HG03457 (cell line): ENCODE data around the gene SMARCB1.

ENCODE experiments used
- ATAC-seq: cut with Tn5 transposase; IDR thresholded peaks from one replicate; pipeline ENCODE4 v1.9.1; 2021; ENCODE audit warnings: moderate number of reproducible peaks; ENCODE audit not compliant: unreplicated experiment

SMARCB1 gene

GRCh38 chr22:23760056-23760455 is 26.7 kb upstream of the SMARCB1 start:
- no peak for ATAC-seq

GRCh38 chr22:23762842-23763578 is 23.8 kb upstream of the SMARCB1 start, which contains the start of gene C22orf15:
TSS of gene C22orf15 (plus strand) at chr22:23762990. CDS start at chr22:23763307, 317 bp downstream.
- no peak for ATAC-seq

- ATAC-seq = no peak
Observed at GRCh38 chr22:23763579-23763945, 23.2 kb upstream of the SMARCB1 start.

GRCh38 chr22:23763954-23764353 is 22.8 kb upstream of the SMARCB1 start:
- ATAC-seq = no peak

GRCh38 chr22:23764899-23765881 is 21.6 kb upstream of the SMARCB1 start:
- no peak for ATAC-seq

- no peak for ATAC-seq
Observed at GRCh38 chr22:23767303-23767672, 19.5 kb upstream of the SMARCB1 start.

GRCh38 chr22:23767673-23768548 is 18.9 kb upstream of the SMARCB1 start, which contains the start of gene CHCHD10:
TSS of gene CHCHD10 (minus strand) at chr22:23767972. CDS start at chr22:23767874, 98 bp downstream.
- no peak for ATAC-seq

- no peak for ATAC-seq
Observed at GRCh38 chr22:23769321-23769965, 17.3 kb upstream of the SMARCB1 start.

- ATAC-seq = no peak
Observed at GRCh38 chr22:23772315-23772648, 14.5 kb upstream of the SMARCB1 start.

GRCh38 chr22:23772649-23773473 is 13.9 kb upstream of the SMARCB1 start, which contains the start of gene MMP11:
TSS of gene MMP11 (plus strand) at chr22:23772849. CDS start at chr22:23772871, 22 bp downstream.
- ATAC-seq = no peak

GRCh38 chr22:23773483-23774113 is 13.2 kb upstream of the SMARCB1 start:
- ATAC-seq = no peak

- ATAC-seq = no peak
Observed at GRCh38 chr22:23774114-23774921, 12.4 kb upstream of the SMARCB1 start.

- ATAC-seq = no peak
Observed at GRCh38 chr22:23774922-23775436, 11.8 kb upstream of the SMARCB1 start.

GRCh38 chr22:23775779-23776375 is 10.9 kb upstream of the SMARCB1 start:
- no peak for ATAC-seq

- ATAC-seq = no peak
Observed at GRCh38 chr22:23777776-23778576, 8.8 kb upstream of the SMARCB1 start.

- ATAC-seq = no peak
Observed at GRCh38 chr22:23778577-23778900, 8.2 kb upstream of the SMARCB1 start.

- ATAC-seq = no peak
Observed at GRCh38 chr22:23779083-23779482, 7.7 kb upstream of the SMARCB1 start.
